ENCODE measurements around the gene ATG16L2.

ATG16L2 gene

GRCh38 chr11:72832301-72833082 is 18.3 kb downstream of the ATG16L2 start:
- TF ChIP-seq REST (IDR thresholded peaks at IDR 0.05; ENCODE audit: insufficient replicate concordance, low read depth) (no peak), CTCF (IDR thresholded peaks at IDR 0.05; ENCODE audit: insufficient read depth, low read length) (no peak), SPI1 (IDR thresholded peaks at IDR 0.05; ENCODE audit: borderline replicate concordance, low read depth) (no peak), POLR2AphosphoS5 (IDR thresholded peaks at IDR 0.05; ENCODE audit: low read depth) (no peak; the same call in 1 of the 2 replicates), GABPA (IDR thresholded peaks at IDR 0.05; ENCODE audit: low read depth) (no peak)
- H3K27ac ChIP-seq (replicated peaks) = no peak overlapping the region

GRCh38 chr11:72833083-72833733 is 19.0 kb downstream of the ATG16L2 start:
- Histone ChIP-seq H3K4me3 (replicated peaks; ENCODE audit: insufficient read depth, low read length) (no peak overlapping the region), H3K27ac (replicated peaks) (no peak overlapping the region), H3K27me3 (ENCODE audit: insufficient read depth, poor library complexity, severe bottlenecking) (no peaks in the 10 kb centered on the region)
- DNase-seq (ENCODE audit: low read depth in 1 of 2, low spot score in 1 of 2) = no peak
- TF ChIP-seq POLR2AphosphoS5 (IDR thresholded peaks at IDR 0.05; ENCODE audit: low read depth) (peak; percentile 9; the same call in 1 of the 2 replicates), CTCF (IDR thresholded peaks at IDR 0.05; ENCODE audit: insufficient read depth, low read length) (no peak)

More at GRCh38 chr11:72832301-72833082, 18.3 kb downstream of the ATG16L2 start:
- DNase-seq (ENCODE audit: low read depth in 1 of 2, low spot score in 1 of 2) = no peak
- Histone ChIP-seq H3K4me3 (replicated peaks; ENCODE audit: insufficient read depth, low read length) (no peak overlapping the region), H3K27me3 (ENCODE audit: insufficient read depth, poor library complexity, severe bottlenecking) (no peaks in the 10 kb centered on the region)

- DNase-seq (ENCODE audit: low read depth in 1 of 2, low spot score in 1 of 2) = no peak
- Histone ChIP-seq H3K27ac (replicated peaks) (no peak overlapping the region), H3K27me3 (ENCODE audit: insufficient read depth, poor library complexity, severe bottlenecking) (no peaks in the 10 kb centered on the region), H3K4me3 (replicated peaks; ENCODE audit: insufficient read depth, low read length) (no peak overlapping the region)
- no peak for TF ChIP-seq REST (IDR thresholded peaks at IDR 0.05; ENCODE audit: insufficient replicate concordance, low read depth)
- TF ChIP-seq POLR2AphosphoS5 (IDR thresholded peaks at IDR 0.05; ENCODE audit: low read depth) = no peak
- no peak for TF ChIP-seq GABPA (IDR thresholded peaks at IDR 0.05; ENCODE audit: low read depth)
- no peak for TF ChIP-seq SPI1 (IDR thresholded peaks at IDR 0.05; ENCODE audit: borderline replicate concordance, low read depth)
- no peak for TF ChIP-seq CTCF (IDR thresholded peaks at IDR 0.05; ENCODE audit: insufficient read depth, low read length)
Measured at GRCh38 chr11:72833811-72834493, 19.7 kb downstream of the ATG16L2 start.

All from HL-60 (cell line).